MM.1S (cell line): ENCODE results near the gene EGFL8.

Experiments used
- CTCF ChIP-seq: fragments of 300-600 bp; sonication (generic); IDR thresholded peaks from 2 replicates; pipeline ENCODE4 v1.5.1; 2016; ENCODE audit warnings: antibody characterized with exemption, low read length, mixed read lengths
- EZH2 ChIP-seq: fragments of 300-600 bp; sonication (generic); optimal IDR thresholded peaks from 2 replicates; pipeline ENCODE3; 2017; ENCODE audit warnings: low read depth, mild to moderate bottlenecking, antibody characterized with exemption, low read length, mixed read lengths
- EZH2phosphoT487 ChIP-seq: fragments of 300-600 bp; sonication (generic); IDR thresholded peaks from 2 replicates; pipeline ENCODE4 v1.6.1; 2018; ENCODE audit warnings: antibody characterized with exemption, low read length

- no peak for TF ChIP-seq CTCF
- no peak for TF ChIP-seq EZH2
- TF ChIP-seq EZH2phosphoT487, result no peak
These were observed 11.5 kb downstream of the EGFL8 start, which contains the start of gene AGPAT1 for GRCh38 chr6:32175711-32176475.
